NT2/D1 (cell line): ENCODE results near the gene UBL3.

Source experiments
- DNase-seq: peaks from one replicate; pipeline ENCODE4 v3.0.0-alpha.2; 2011; ENCODE audit warnings: low read depth, low spot score
- H3K27me3 ChIP-seq: 2 replicates; pipeline ENCODE4 v1.6.0; 2011; ENCODE audit warnings: mild to moderate bottlenecking; ENCODE audit not compliant: insufficient read length, insufficient read depth
- H3K36me3 ChIP-seq: 2 replicates; pipeline ENCODE4 v1.6.1; 2011; ENCODE audit warnings: mild to moderate bottlenecking, low read length, mixed read lengths; ENCODE audit not compliant: insufficient read depth, insufficient read length
- H3K4me1 ChIP-seq: 2 replicates; pipeline ENCODE4 v1.5.1; 2011; ENCODE audit not compliant: insufficient read depth, insufficient read length
- H3K4me3 ChIP-seq: 2 replicates; pipeline ENCODE4 v1.5.1; 2011; ENCODE audit warnings: low read depth; ENCODE audit not compliant: insufficient read length
- H3K9ac ChIP-seq: 2 replicates; pipeline ENCODE4 v1.6.0; 2011; ENCODE audit warnings: low read depth; ENCODE audit not compliant: insufficient read length
- H3K9me3 ChIP-seq: 2 replicates; pipeline ENCODE4 v1.5.1; 2011; ENCODE audit warnings: mild to moderate bottlenecking, low read length; ENCODE audit not compliant: insufficient read depth
- SUZ12 ChIP-seq: IDR thresholded peaks from 2 replicates; pipeline ENCODE4 v1.6.1; 2011; ENCODE audit not compliant: insufficient read length, insufficient read depth; ENCODE audit errors: extremely low read depth
- YY1 ChIP-seq: IDR thresholded peaks from 2 replicates; pipeline ENCODE4 v1.6.1; 2011; ENCODE audit not compliant: insufficient read length, insufficient read depth
- ZNF274 ChIP-seq: IDR thresholded peaks from 2 replicates; pipeline ENCODE4 v1.6.1; 2011; ENCODE audit warnings: mild to moderate bottlenecking, low read depth, low read length

The UBL3 gene

DNA sequence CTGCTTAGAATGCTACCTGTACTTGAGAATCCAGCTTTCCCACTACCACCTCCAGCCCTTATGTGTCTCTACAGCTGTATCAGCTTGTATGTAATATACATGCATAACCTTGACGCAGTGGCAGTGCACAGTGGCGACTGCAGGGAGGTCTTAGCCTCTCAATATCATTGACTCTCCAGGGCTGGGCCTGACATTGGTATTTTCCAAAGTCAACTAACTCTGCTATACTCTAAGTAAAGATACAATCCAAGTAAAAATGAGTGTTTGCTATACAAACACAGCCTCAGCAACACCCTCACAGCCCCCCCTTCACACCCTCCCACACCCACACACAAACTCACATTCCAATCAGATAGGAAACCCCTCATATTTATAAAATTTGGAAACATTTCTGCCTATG is 6.7 kb upstream of the UBL3 start:
- Histone ChIP-seq H3K9me3 (no peaks in the 10 kb centered on the region), H3K9ac (no peak overlapping the region), H3K36me3 (no peaks in the 10 kb centered on the region), H3K4me1 (no peaks in the 10 kb centered on the region), H3K27me3 (no peaks in the 10 kb centered on the region), H3K4me3 (no peak overlapping the region)
- DNase-seq = no peak
- no peak for TF ChIP-seq ZNF274
- no peak for TF ChIP-seq YY1
- no peak for TF ChIP-seq SUZ12

DNA sequence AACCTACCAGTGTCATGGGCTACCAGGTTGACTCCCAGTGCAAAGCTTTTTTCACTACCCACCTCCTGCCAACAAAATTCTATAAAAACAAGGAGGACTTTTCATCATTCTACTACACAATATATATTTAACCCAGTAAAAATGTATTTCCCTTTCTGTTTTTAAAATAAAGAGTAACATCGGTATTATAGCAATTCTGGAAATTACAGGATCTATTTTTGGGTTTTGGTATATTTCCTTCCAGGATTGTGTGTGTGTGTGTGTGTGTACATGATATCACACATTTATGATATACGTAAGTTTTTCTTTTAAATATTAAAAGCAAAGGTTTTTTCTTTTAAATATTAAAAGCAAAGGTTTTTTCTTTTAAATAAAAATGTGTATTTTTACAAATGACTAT is 6.0 kb upstream of the UBL3 start:
- no peaks in the 10 kb centered on the region for H3K4me1 ChIP-seq
- TF ChIP-seq YY1 (no peak), SUZ12 (no peak), ZNF274 (no peak)
- DNase-seq = no peak
- H3K9me3 ChIP-seq = no peaks in the 10 kb centered on the region
- H3K27me3 ChIP-seq = no peaks in the 10 kb centered on the region
- H3K9ac ChIP-seq = no peak overlapping the region
- no peak overlapping the region for H3K4me3 ChIP-seq
- H3K36me3 ChIP-seq = no peaks in the 10 kb centered on the region

DNA sequence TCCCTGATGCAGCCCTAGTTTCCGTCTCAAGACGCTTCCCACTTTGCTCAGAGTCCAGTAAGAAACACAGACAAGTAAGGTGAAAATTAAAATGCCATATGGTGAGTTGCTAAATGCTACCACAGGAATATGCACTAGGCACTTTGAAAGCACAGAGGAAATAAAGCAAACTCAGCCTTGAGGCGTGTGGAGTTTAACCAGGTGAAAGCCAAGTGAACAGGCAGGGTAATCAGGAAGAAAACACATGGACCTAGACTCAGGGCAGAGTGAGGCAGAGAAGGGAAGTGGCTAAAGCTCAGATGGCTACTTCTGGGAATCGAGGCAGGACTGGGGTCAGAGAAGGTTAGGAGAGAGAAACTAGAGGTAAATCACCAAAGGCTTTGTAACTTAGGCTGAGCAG is 5.4 kb upstream of the UBL3 start:
- Histone ChIP-seq H3K36me3 (no peaks in the 10 kb centered on the region), H3K4me3 (no peak overlapping the region)
- no peak for TF ChIP-seq YY1
- no peak for TF ChIP-seq ZNF274
- TF ChIP-seq SUZ12 = no peak

DNA sequence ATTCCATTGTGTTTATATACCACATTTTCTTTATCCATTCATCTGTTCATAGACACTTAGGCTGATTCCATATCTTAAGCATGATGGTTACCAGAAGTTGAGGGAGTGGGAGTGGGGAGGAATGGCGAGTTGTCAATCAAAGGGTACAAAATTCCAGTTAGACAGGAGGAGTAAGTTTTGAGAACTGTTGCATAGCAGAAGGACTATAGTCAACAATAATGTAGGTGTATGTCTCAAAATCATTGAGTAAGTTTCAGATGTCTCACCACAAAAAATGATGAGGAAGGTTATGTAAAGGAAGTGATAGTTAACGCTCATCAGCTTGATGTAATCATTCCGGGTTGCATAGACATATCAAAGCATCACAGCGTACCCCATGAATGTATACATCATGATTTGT is 4.6 kb upstream of the UBL3 start:
- no peaks in the 10 kb centered on the region for H3K4me1 ChIP-seq
- no peaks in the 10 kb centered on the region for H3K27me3 ChIP-seq
- H3K9ac ChIP-seq = no peak overlapping the region
- no peak for DNase-seq
- TF ChIP-seq ZNF274 = no peak
- TF ChIP-seq YY1 = no peak
- no peak for TF ChIP-seq SUZ12
- no peaks in the 10 kb centered on the region for H3K36me3 ChIP-seq
- H3K4me3 ChIP-seq = no peak overlapping the region
- no peaks in the 10 kb centered on the region for H3K9me3 ChIP-seq

More for the DNA sequence above, 5.4 kb upstream of the UBL3 start:
- Histone ChIP-seq H3K9me3 (no peaks in the 10 kb centered on the region), H3K27me3 (no peaks in the 10 kb centered on the region), H3K9ac (no peak overlapping the region), H3K4me1 (no peaks in the 10 kb centered on the region)
- no peak for DNase-seq

DNA sequence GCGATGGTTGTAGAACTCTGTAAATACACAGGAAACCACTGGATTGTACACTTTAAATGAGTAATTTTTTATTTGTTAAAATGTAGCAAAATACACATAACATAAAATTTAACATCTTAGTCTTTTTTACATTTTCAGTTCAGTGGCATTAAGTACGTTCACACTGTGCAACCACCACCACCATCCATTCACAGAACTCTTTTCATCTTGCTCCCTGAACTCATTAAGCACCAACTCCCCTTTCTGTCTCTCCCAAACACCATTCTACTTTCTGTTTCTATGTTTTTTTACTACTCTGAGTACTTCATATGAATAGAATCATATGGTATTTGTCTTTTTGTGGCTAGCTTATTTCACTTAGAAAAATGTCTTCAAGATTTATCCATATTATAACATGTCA is 2.7 kb upstream of the UBL3 start:
- Histone ChIP-seq H3K9ac (no peak overlapping the region), H3K36me3 (no peaks in the 10 kb centered on the region), H3K4me3 (no peak overlapping the region), H3K9me3 (no peaks in the 10 kb centered on the region), H3K4me1 (no peaks in the 10 kb centered on the region), H3K27me3 (no peaks in the 10 kb centered on the region)
- DNase-seq = no peak
- TF ChIP-seq ZNF274 (no peak), SUZ12 (no peak), YY1 (no peak)

DNA sequence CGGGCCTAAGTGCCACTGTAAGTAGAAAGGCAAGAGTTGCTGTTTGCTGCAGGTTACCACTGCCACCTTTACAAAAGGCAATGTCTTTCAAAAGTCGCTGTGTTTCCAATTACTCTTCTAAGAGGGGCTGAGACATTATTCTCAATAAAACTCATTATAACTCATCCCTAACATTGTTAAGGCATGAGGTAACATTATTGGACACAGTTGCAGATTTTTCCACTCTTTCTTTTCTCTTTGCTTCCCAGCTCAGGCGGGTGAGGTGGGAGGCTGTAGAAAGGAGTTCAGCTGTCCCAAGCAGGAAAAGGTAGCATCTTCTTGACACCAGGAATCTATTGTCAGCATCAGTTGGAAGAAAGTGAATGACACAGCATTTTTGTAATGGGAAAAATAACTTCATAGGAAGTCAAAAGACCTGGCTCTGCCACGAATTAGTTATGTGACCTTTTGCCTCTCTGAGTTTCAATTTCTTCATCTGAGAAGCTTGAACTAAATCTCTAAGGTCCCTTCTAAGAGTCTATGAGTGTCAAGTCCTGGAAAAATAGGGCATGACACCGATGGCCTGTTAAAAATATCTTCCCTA is 2.1 kb upstream of the UBL3 start:
- no peak for DNase-seq
- no peaks in the 10 kb centered on the region for H3K36me3 ChIP-seq
- TF ChIP-seq SUZ12 = no peak
- TF ChIP-seq YY1 = no peak
- no peak for TF ChIP-seq ZNF274
- H3K4me3 ChIP-seq = no peak overlapping the region
- H3K4me1 ChIP-seq = no peaks in the 10 kb centered on the region
- no peaks in the 10 kb centered on the region for H3K27me3 ChIP-seq
- no peaks in the 10 kb centered on the region for H3K9me3 ChIP-seq
- H3K9ac ChIP-seq = no peak overlapping the region

DNA sequence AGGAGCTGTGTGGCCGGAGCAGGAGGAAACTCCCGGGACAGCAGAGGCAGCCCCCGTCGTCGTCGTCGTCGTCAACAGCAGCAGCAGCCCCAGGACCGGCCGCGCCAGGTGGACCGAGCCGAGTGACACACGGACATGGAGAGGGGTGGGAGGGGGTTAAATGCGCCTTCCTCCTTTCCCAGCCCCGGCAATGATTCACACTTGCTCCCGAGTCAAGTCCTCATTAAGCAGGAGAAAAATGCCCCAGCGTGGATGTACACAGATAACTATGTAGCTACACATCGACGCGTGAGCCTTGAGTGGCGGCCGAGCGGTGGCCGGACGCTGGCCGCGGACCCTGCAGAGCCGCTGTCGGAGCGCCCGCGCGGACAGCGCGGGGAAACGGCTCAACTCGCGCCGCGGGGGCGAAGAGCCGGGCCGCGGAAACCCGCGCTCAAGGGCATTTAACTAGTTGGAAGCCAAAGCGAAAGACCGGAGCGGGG is 645 bp downstream of the UBL3 start:
- Histone ChIP-seq H3K9me3 (no peaks in the 10 kb centered on the region), H3K9ac (peak overlapping the region; percentile 81), H3K4me3 (peak overlapping the region; percentile 81), H3K36me3 (no peaks in the 10 kb centered on the region), H3K27me3 (no peaks in the 10 kb centered on the region), H3K4me1 (no peaks in the 10 kb centered on the region)
- no peak for TF ChIP-seq ZNF274
- no peak for TF ChIP-seq SUZ12
- TF ChIP-seq YY1 = no peak
- no peak for DNase-seq

DNA sequence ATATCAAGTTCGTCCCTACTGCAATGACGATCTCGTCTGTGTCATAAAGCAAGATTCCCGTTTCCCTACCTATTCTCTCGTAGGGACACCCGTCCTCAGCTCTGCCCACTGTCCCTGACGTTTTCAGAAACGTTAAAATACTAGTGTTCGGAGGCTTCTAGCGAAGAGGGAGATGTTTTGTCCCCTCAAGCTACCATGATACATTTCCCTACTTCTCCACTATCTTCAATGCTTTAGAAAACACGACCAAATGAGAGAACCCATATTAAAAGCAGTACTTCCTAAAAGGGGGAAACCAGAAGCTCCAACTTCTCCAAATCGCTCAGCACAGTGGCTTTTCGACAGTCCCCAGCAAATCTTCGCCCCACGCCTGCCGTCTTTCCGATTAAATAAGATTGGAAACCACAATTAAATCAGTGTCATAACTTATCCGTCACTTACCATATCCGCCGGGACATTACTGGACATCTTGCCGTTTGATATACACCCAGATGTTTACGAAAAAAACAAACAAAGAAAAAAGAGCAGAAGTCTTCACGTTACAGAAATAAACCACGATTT is 1.3 kb downstream of the UBL3 start:
- Histone ChIP-seq H3K9ac (peak overlapping the region; percentile 81), H3K9me3 (no peaks in the 10 kb centered on the region), H3K4me1 (no peaks in the 10 kb centered on the region), H3K27me3 (no peaks in the 10 kb centered on the region), H3K4me3 (peak overlapping the region; percentile 81), H3K36me3 (no peaks in the 10 kb centered on the region)
- TF ChIP-seq YY1 = no peak
- TF ChIP-seq SUZ12 = no peak
- no peak for TF ChIP-seq ZNF274
- DNase-seq = no peak
